ENCODE data around the gene ARMC9.

DNA sequence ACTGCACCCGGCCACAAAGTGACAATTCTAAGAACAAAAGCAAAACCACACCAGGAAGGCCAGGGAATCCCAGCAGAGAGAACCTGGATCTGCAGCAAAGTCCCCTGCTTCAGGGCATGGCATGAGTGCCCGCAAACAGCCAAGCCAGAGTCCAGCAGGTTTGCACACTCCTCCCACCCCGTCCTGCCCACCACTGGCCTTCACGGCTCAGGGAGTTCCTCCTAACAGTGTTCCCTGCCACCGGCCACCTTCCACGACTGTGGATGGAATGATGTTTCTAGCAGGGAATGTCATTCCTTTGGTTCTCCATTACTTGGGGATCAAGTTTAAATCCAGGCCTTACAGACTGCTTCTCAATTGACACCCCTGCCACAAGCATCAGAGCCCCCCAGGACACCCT, 155.0 kb downstream of the ARMC9 start:
- TF ChIP-seq, protein P1, sequence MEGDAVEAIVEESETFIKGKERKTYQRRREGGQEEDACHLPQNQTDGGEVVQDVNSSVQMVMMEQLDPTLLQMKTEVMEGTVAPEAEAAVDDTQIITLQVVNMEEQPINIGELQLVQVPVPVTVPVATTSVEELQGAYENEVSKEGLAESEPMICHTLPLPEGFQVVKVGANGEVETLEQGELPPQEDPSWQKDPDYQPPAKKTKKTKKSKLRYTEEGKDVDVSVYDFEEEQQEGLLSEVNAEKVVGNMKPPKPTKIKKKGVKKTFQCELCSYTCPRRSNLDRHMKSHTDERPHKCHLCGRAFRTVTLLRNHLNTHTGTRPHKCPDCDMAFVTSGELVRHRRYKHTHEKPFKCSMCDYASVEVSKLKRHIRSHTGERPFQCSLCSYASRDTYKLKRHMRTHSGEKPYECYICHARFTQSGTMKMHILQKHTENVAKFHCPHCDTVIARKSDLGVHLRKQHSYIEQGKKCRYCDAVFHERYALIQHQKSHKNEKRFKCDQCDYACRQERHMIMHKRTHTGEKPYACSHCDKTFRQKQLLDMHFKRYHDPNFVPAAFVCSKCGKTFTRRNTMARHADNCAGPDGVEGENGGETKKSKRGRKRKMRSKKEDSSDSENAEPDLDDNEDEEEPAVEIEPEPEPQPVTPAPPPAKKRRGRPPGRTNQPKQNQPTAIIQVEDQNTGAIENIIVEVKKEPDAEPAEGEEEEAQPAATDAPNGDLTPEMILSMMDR (IDR thresholded peaks at IDR 0.05), result no peak
- TF ChIP-seq POLR2A (IDR thresholded peaks at IDR 0.05), result no peak

All from uterus (tissue), 2 donors.